ENCODE data around the gene CEMIP. TPM values are rescaled to one million over a fixed set of nuclear protein-coding genes. Genes with fewer than 3 reads are reported as not detected.

The CEMIP gene
- total RNA-seq, 6 donors from 2014 or later: 0.59 to 38.8 (median 5.7) TPM

- Histone ChIP-seq H3K36me3 (no peaks in the 10 kb centered on the region), H3K27me3 (no peaks in the 10 kb centered on the region), H3K4me1 (peaks cover 0 to 11% (median 0%) of the 10 kb centered on the region in 4 donors), H3K4me3 (no peak overlapping the region), H3K27ac (no peak overlapping the region), H3K9me3 (no peaks in the 10 kb centered on the region)
- ATAC-seq (ENCODE audit: low FRiP score in 2 of 2) (no peak), DNase-seq (no peak)
- TF ChIP-seq EP300 (IDR thresholded peaks at IDR 0.05) (no peak), CTCF (IDR thresholded peaks at IDR 0.05) (no peak), POLR2AphosphoS5 (IDR thresholded peaks at IDR 0.05) (no peak), POLR2A (IDR thresholded peaks at IDR 0.05) (no peak)
- 71 to 81% methylated on average over 9 of the region's 9 CpGs for WGBS, 2 donors
These were observed 32.7 kb downstream of the CEMIP start for GRCh38 chr15:80811781-80812315.

- no peak overlapping the region for H3K4me3 ChIP-seq
- H3K27ac ChIP-seq: no peak overlapping the region
- TF ChIP-seq CTCF (IDR thresholded peaks at IDR 0.05): no peak
- TF ChIP-seq EP300 (IDR thresholded peaks at IDR 0.05): no peak
- TF ChIP-seq POLR2AphosphoS5 (IDR thresholded peaks at IDR 0.05): no peak
- TF ChIP-seq POLR2A (IDR thresholded peaks at IDR 0.05): no peak
- DNase-seq (no peak), ATAC-seq (ENCODE audit: low FRiP score in 2 of 2) (no peak)
- 92 to 94% methylated on average over 4 of the region's 4 CpGs for WGBS, 2 donors
- no peaks in the 10 kb centered on the region for H3K27me3 ChIP-seq
- H3K36me3 ChIP-seq: no peaks in the 10 kb centered on the region
- H3K4me1 ChIP-seq: peaks cover 0 to 12% (median 0%) of the 10 kb centered on the region in 4 donors
- no peaks in the 10 kb centered on the region for H3K9me3 ChIP-seq
These were observed 35.9 kb downstream of the CEMIP start for GRCh38 chr15:80815106-80815505.

GRCh38 chr15:80816049-80816653 lies 37.0 kb downstream of the CEMIP start:
- DNase-seq (no peak), ATAC-seq (ENCODE audit: low FRiP score in 2 of 2) (no peak)
- TF ChIP-seq CTCF (IDR thresholded peaks at IDR 0.05) (no peak), EP300 (IDR thresholded peaks at IDR 0.05) (no peak), POLR2AphosphoS5 (IDR thresholded peaks at IDR 0.05) (no peak), POLR2A (IDR thresholded peaks at IDR 0.05) (no peak)
- Histone ChIP-seq H3K27me3 (no peaks in the 10 kb centered on the region), H3K9me3 (no peaks in the 10 kb centered on the region), H3K36me3 (no peaks in the 10 kb centered on the region), H3K27ac (peak overlapping the region; percentile 5 to 44 (median 34)), H3K4me1 (peaks cover 0 to 12% (median 0%) of the 10 kb centered on the region in 4 donors), H3K4me3 (no peak overlapping the region)
- WGBS, 2 donors: 74 to 77% methylated on average over 3 of the region's 3 CpGs

GRCh38 chr15:80816936-80817335 lies 37.8 kb downstream of the CEMIP start:
- DNase-seq: no peak
- H3K9me3 ChIP-seq: no peaks in the 10 kb centered on the region
- H3K27ac ChIP-seq: peak overlapping the region; percentile 5 to 44 (median 34)
- no peak overlapping the region for H3K4me3 ChIP-seq
- 39 to 50% methylated on average over 4 of the region's 4 CpGs for WGBS, 2 donors
- no peak for ATAC-seq (ENCODE audit: low FRiP score in 2 of 2)
- no peak for TF ChIP-seq CTCF (IDR thresholded peaks at IDR 0.05)
- peak in 1 of 2 donors; percentile 33 for TF ChIP-seq POLR2AphosphoS5 (IDR thresholded peaks at IDR 0.05)
- TF ChIP-seq EP300 (IDR thresholded peaks at IDR 0.05): no peak
- TF ChIP-seq POLR2A (IDR thresholded peaks at IDR 0.05): no peak
- no peaks in the 10 kb centered on the region for H3K27me3 ChIP-seq
- H3K4me1 ChIP-seq: peaks cover 0 to 12% (median 0%) of the 10 kb centered on the region in 4 donors
- H3K36me3 ChIP-seq: no peaks in the 10 kb centered on the region

GRCh38 chr15:80817901-80818300 lies 38.7 kb downstream of the CEMIP start:
- TF ChIP-seq EP300 (IDR thresholded peaks at IDR 0.05) (no peak), POLR2A (IDR thresholded peaks at IDR 0.05) (no peak), CTCF (IDR thresholded peaks at IDR 0.05) (no peak), POLR2AphosphoS5 (IDR thresholded peaks at IDR 0.05) (no peak)
- DNase-seq (no peak), ATAC-seq (ENCODE audit: low FRiP score in 2 of 2) (no peak)
- Histone ChIP-seq H3K9me3 (no peaks in the 10 kb centered on the region), H3K36me3 (no peaks in the 10 kb centered on the region), H3K27ac (no peak overlapping the region), H3K4me1 (peaks cover 0 to 12% (median 0%) of the 10 kb centered on the region in 4 donors), H3K4me3 (no peak overlapping the region), H3K27me3 (no peaks in the 10 kb centered on the region)
- WGBS, 2 donors: 93% methylated on average over 3 of the region's 3 CpGs
